ENCODE measurements around the gene MICAL3. TPM values are rescaled to one million over a fixed set of nuclear protein-coding genes. Genes with fewer than 3 reads are reported as not detected.

MICAL3 gene
- total RNA-seq, 1 donor from 2014 or later, result 36.9 TPM

DNA sequence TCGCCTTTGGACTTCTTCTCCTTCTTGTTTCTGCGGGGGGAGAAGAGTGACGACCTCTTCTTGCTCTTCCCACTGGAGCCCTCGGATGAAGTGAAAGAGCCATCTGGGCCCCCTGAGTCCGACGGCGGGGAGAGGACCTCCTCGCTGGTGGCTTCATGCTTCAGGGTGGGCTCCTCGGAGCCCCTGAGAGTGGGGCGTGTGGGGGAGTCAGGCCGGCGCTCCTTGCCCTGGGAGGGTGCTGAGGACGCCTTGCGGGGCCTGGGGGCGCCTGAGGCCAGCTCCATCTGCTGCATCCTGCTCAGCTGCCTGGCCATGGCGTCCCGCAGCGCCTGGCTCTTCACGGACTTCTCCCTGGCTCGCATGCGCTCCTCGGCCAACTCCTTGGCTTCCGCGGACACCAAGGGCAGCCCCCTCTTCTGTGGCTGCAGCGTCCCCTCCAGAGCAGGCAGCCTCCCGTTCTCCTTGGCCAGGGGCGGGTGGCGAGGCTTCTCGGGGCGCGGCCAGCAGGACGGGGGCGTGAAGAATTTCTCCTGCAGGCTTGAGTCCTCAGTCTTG lies 206.8 kb downstream of the MICAL3 start:
- no peak overlapping the region for H3K27ac ChIP-seq
- H3K9me3 ChIP-seq, result no peaks in the 10 kb centered on the region
- peaks cover 56 to 89% of the 10 kb centered on the region in 2 donors for H3K36me3 ChIP-seq
- no peak for DNase-seq (ENCODE audit: low spot score in 2 of 2)
- TF ChIP-seq, protein P1, sequence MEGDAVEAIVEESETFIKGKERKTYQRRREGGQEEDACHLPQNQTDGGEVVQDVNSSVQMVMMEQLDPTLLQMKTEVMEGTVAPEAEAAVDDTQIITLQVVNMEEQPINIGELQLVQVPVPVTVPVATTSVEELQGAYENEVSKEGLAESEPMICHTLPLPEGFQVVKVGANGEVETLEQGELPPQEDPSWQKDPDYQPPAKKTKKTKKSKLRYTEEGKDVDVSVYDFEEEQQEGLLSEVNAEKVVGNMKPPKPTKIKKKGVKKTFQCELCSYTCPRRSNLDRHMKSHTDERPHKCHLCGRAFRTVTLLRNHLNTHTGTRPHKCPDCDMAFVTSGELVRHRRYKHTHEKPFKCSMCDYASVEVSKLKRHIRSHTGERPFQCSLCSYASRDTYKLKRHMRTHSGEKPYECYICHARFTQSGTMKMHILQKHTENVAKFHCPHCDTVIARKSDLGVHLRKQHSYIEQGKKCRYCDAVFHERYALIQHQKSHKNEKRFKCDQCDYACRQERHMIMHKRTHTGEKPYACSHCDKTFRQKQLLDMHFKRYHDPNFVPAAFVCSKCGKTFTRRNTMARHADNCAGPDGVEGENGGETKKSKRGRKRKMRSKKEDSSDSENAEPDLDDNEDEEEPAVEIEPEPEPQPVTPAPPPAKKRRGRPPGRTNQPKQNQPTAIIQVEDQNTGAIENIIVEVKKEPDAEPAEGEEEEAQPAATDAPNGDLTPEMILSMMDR (IDR thresholded peaks at IDR 0.05), result no peak
- H3K27me3 ChIP-seq, result no peaks in the 10 kb centered on the region
- H3K4me3 ChIP-seq, result no peak overlapping the region
- H3K4me1 ChIP-seq, result no peaks in the 10 kb centered on the region
- intact Hi-C loops (cut with DNase I), result no loop called here

DNA sequence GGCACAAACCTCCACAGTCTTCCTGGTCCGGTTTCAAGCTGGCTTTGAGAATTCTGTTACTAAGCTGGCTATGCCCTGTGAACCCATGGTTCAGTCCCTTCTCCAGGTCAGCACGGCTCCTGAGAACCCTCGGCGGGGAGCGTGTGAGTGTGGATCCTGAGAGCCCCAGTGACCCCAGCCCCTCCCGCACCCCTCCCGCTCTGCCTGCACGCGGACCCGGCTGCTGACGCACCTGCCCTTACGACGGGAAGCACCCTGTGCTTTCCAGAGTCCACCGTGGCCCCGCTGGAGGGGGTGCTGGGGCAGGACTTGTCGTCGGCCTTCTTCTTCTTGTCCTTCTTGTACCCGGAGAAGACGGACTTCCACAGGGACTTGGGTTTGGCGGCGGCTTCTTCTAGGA lies 207.3 kb downstream of the MICAL3 start:
- Histone ChIP-seq H3K9me3 (no peaks in the 10 kb centered on the region), H3K27ac (no peak overlapping the region), H3K4me3 (no peak overlapping the region), H3K4me1 (no peaks in the 10 kb centered on the region), H3K27me3 (no peaks in the 10 kb centered on the region), H3K36me3 (peaks cover 54 to 89% of the 10 kb centered on the region in 2 donors)
- intact Hi-C loops (cut with DNase I), result no loop called here
- no peak for DNase-seq (ENCODE audit: low spot score in 2 of 2)
- TF ChIP-seq, protein P1 (IDR thresholded peaks at IDR 0.05), result no peak

DNA sequence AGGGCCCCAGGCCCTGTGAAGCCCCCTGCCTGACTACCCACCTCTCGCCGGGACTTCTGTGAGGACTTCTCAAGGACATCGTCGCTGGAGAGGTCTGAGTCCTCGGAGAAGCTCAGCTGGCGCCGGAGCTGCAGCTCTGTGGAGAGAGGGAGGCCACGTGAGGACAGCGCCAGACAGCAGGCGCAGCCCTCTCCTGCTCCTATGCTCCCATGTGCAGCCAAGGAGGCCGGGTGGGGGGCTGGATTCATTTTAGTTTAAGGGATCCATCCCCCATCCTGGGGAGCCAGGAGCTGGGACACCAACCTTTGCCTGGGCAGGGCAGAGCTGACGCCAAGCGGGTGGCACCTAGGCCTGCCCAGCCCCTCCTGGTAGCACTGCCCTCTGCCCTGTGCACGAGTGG lies 207.7 kb downstream of the MICAL3 start:
- no peak overlapping the region for H3K27ac ChIP-seq
- H3K4me1 ChIP-seq, result no peaks in the 10 kb centered on the region
- intact Hi-C loops (cut with DNase I), result no loop called here
- no peak overlapping the region for H3K4me3 ChIP-seq
- H3K27me3 ChIP-seq, result no peaks in the 10 kb centered on the region
- DNase-seq (ENCODE audit: low spot score in 2 of 2), result no peak
- peaks cover 53 to 90% of the 10 kb centered on the region in 2 donors for H3K36me3 ChIP-seq
- TF ChIP-seq, protein P1 (IDR thresholded peaks at IDR 0.05), result no peak
- H3K9me3 ChIP-seq, result no peaks in the 10 kb centered on the region

DNA sequence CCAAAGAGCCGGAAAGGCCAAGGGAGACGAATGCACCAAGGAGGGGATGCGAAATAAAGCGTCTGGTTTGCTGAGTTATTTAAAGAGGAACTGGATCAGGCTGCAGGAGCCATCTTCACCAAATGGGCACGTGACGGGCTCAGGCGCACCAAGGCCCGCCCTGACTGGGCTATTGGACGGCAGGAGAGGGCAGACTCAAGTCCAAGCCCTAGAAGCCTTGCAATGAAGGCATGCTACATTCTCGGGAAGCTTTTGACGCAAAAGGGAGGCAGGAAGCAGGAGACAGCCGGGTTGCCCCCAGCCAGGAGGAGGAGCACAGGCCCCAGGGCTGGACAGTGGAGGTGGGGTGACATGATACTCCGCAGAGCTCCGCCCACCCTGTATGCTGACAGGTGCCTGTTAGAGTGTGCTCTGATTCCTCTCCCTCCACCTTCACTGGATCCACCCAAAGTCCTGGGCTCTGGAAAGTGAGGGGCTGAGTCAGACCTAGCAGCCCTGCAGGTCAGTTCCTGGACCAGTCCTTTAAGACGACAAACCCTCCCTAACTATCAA lies 208.6 kb downstream of the MICAL3 start:
- Histone ChIP-seq H3K9me3 (no peaks in the 10 kb centered on the region), H3K36me3 (peaks cover 55 to 91% of the 10 kb centered on the region in 2 donors), H3K27me3 (no peaks in the 10 kb centered on the region), H3K4me3 (no peak overlapping the region), H3K4me1 (no peaks in the 10 kb centered on the region), H3K27ac (no peak overlapping the region)
- DNase-seq (ENCODE audit: low spot score in 2 of 2), result no peak
- TF ChIP-seq, protein P1 (IDR thresholded peaks at IDR 0.05), result no peak
- intact Hi-C loops (cut with DNase I), result no loop called here

- Histone ChIP-seq H3K36me3 (peaks cover 61 to 94% of the 10 kb centered on the region in 2 donors), H3K4me1 (no peaks in the 10 kb centered on the region), H3K27me3 (no peaks in the 10 kb centered on the region), H3K9me3 (no peaks in the 10 kb centered on the region), H3K4me3 (no peak overlapping the region), H3K27ac (no peak overlapping the region)
- DNase-seq (ENCODE audit: low spot score in 2 of 2), result no peak
- TF ChIP-seq, protein P1 (IDR thresholded peaks at IDR 0.05), result no peak
- intact Hi-C loops (cut with DNase I), result no loop called here
Observed at GRCh38 chr22:17814830-17815229, 209.5 kb downstream of the MICAL3 start.

Measured in ascending aorta (tissue), 2 donors.